ENCODE results near the gene CUBN.

The CUBN gene

DNA sequence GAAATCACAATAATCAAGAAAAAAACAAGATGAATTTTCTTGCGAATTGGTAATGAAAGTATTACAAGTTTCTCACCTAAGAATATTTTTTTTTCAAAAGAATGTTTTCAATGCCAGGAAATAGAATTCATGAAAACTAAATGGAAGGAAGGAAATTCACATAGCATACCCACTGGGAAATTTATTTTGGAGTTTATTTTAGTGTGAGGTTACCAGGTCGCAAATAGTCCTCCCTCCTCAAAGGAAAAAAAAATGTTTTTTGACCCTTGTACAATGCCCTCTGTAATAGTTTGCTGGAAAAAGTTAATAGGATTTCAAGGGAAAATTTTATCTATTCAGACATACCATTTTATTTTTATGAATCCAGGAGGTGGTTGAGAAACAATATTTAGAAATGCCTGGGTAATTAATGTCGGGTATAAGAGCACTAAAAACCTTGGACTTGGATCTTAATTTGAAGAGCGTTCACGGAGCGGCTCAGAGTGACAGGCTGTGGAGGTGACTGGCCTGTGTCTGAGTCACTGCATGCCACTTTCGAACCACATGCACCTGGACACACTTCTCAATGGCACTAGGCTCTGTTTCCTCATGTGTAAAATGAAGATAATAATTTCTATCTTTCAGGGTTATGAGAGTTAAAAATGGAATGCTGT lies 28.2 kb downstream of the CUBN start:
- DNase-seq, result no peak
- no peak for ATAC-seq

DNA sequence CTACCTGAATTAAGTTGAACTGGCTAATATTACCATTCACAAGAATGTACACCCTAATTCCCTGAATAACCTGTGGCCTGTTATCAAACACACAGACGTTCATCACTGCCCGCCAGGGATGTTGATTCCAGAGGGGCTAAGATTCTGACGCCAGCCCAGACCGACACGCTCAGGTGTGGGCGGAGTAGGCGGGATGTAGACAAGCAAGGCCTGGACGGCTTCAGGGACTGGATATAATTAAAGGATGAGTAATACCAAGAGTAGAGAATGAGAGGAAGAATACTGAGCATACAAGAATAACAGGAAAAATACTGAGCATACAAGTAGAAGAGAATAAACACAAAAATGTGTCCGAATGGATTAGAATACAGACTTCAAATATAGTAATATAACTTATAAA lies 29.0 kb downstream of the CUBN start:
- DNase-seq, result no peak
- ATAC-seq, result no peak

DNA sequence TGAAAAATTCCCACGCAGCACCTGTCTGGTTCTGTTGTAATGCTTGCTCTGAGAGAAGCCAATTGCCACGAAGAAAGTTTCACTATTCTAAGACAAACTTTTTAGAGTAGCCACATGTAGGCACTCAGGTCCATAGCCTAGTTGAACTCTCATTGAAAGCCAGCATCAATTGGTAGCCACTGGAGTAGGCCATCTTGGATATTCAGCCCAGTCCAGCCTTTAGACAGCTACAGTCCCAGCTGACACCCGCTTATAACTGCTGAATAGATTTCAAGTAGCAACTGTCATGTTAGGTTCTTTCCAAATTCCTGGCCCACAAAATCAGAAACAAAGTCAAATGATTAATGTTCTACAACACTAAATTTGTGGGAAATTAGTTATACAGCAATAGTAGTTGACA lies 31.6 kb downstream of the CUBN start:
- no peak for ATAC-seq

DNA sequence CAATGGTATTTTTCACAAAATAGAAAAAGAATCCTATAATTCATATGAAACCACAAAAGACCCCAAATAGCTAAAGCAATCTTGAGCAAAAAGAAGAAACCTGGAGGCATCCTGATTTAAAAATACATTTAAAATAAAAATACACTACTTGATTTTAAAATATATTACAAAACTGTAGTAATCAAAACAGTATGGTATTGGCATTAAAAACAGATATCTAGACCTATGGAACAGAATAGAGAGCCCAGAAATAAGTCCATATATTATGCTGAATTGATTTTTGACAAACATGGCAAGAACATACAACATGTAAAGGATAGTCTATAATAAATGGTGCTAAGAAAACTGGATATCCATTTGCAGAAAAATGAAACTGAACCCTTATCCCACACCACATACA lies 34.8 kb downstream of the CUBN start:
- no peak for DNase-seq
- ATAC-seq, result no peak

More for the DNA sequence above, 31.6 kb downstream of the CUBN start:
- no peak for DNase-seq

DNA sequence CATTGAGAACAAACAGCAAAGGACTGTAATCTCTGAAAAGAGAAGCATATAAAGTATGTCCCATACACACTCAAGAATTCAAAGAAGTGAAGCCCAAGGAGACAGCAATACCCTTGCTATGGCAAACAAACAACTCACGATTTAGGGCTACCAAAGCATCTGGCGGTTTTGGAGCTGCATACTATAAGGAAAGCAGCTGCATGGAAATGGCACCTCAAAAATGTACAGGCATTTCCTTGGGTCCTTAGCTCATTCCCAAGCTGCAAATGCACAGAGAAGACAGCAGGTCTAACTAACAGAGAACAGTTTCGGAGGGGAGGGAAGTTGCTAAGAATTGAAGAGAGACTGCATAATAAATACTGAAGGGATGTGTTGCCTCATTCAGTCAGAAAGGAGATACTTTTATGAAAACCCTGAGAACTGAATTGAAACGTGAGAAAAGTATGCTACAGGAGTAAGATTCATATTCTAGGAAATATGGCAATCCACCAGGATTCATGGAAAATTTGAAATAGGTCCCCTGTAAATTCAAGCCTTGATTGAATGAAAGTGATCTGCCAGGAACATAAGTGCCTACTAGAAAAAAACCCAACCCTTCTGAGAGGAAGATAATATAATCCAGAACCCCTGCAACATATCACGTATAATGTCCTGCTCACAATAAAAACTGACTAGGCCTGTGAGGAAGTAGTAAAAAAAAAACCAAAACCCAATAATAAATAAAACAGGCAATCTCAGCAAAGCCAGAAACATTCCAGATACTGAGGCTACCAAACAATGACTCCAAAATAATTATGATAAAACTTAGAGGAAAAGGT lies 36.4 kb downstream of the CUBN start:
- ATAC-seq (no peak), DNase-seq (no peak)

DNA sequence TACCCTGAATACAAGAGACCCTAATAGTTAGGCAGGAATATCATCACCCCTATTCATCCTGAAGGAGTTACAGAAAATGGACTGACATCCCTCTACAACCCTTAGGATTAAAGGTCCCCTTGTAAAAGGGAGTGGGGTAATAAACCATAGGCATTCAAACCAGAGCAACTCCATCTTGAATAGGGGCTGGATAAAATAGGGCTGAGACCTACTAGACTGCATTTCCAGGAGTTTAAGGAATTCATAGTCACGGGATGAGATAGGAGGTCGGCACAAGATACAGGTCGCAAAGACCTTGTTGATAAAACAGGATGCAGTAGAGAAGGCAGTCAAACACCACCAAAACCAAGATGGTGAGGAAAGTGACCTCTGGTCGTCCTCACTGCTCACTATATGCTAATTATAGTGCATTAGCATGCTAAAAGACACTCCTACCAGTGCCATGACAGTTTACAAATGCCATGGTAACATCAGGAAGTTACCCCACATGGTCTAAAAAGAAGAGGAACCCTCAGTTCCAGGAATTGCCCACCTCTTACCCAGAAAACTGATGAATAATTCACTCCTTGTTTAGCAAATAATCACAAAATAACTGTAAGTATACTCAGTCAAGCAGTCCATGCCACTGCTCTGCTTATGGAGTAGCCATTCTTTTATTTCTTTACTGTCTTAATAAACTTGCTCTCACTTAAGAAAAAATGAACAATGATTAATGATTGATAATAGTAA lies 37.2 kb downstream of the CUBN start:
- ATAC-seq (no peak), DNase-seq (no peak)

DNA sequence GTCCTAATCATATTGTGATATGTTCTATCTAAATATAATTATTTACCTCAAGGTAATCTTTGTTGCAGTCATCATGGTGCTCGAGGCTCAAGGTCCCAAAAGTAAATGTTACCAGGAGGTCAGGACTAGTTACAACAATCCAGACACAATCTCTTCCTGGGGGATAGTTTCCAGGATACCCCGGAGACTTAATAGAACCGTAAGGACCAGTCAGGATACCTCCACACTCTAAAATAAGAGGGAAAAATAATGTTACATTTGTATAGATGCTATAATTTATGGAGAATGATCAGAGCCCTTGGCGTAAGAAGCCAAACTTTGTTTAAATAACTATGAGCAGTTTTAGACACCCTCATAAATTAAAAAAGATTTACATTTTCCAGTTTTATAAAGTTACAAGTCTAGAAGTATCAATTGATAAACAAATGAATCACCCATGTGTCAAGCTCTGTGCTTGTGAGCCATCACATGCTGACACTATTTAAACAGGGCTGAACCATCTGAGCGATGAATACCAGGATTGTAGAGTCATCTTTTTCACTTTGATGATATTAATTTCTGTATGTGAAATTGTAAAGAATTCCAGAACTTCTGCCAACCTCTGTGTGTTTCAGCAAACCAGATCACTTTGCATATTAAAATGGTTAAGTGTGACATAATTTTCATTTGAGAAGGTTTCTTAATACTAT lies 41.3 kb downstream of the CUBN start:
- no peak for ATAC-seq
- no peak for DNase-seq

DNA sequence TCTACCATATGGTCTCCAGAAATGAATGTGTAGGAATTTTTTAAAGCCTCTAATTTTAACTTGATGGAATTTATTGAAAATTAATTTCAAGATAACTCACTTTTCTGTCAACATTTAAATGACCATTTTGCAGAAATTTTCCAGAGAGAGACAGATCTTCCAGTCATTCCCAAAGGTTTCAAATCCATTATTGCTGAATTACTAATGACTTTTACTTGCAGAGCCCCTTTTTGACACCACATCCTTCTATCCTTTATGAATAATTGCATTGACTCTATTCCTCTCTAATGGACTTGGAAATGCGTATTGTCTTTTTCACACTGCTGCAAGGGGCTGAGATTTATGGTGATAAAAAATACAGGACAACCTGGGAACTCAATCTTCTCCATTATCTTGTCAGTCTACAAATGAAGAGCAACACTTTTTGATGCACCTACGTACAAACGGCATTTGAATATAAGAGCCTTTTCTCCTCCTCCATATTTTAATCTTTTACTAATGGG lies 42.7 kb downstream of the CUBN start:
- ATAC-seq (no peak), DNase-seq (no peak)

DNA sequence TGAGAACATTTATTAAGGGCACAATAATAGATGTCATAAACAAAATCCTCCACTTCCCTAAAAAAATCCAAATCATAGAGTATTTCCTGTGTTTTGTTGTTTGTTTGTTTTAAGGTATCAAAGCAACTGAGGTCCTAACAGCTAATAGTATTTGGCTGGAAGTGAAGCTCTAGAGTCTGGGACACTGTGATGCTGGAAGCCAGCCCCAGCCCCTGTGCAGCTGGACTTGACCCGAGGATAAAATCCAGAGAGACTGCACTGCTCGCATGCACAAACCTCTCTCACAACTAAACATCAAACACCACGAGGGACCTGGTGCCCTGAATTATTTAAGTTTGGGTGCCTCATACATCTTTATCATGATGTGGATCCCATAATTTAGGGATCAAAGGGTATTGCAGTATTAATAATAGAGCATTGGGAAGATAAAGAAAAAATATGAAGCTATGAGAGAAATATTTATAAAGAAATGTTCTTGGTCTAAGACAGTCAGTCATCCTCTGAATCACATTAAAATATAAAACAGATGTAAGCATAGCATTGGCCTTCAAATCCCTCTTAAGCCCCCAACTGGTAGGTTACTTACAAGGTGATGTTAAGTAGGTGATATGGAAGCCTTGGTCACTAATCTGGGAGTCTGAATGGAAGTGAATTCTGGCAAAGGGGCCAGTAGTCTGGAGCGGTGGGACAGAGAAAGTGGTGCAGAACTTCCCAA lies 44.4 kb downstream of the CUBN start:
- no peak for DNase-seq
- ATAC-seq, result no peak

DNA sequence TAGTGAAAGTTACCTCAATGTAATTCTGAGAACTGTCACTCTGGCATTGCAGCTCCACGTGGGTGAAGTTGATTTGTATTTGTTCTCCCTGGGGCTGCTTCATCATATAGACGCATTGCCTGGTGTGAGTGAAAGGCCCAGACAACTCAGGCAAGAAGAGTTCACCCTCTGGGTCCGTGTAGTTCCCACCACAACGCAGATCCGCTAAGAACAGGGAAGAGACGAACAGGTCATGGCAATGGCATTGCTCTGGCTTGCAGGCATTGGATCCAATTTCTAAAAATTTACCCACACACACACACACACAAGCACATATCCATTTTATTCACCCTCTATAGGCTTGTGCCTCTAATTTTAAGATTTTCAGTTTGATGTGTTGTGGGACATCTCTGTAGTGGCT lies 45.4 kb downstream of the CUBN start:
- no peak for DNase-seq
- no peak for ATAC-seq

DNA sequence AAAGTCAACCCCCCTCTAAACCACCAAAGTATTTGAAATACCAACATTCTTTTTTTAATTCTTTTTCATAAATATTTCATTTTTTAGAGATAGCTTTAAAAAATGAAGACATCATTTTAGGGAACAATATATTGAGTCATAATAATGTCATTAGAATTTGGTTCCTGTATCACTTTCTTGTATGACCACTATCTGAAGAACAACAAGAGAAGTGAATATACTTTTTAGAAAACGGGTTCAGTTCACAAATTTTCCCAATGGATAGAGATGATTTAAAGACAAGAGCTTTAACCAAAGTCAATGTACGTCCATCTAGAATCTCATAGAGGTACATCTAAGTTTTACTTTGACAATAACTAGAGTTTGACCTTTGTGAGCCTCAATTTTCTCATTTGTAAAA lies 48.2 kb downstream of the CUBN start:
- no peak for ATAC-seq

DNA sequence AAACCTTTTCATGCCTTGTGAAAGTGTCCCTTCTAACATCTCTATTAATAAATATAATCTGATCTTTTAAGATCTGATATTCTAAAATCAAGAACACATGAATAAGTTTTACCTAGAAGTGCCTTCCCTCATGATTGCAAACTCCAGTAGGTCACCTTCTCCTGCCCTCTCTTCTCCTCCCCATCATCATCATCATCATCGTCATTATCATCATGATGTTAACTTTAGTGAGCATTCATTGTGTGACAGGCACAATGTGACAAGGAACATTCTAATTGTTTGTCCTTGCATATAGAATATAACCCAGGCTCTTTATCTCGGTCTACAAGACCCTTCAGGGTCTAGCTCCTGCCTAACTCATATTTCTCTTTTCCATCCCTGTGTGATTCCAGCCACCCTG lies 51.7 kb downstream of the CUBN start:
- ATAC-seq (no peak), DNase-seq (no peak)

More for the DNA sequence above, 48.2 kb downstream of the CUBN start:
- DNase-seq, result no peak

DNA sequence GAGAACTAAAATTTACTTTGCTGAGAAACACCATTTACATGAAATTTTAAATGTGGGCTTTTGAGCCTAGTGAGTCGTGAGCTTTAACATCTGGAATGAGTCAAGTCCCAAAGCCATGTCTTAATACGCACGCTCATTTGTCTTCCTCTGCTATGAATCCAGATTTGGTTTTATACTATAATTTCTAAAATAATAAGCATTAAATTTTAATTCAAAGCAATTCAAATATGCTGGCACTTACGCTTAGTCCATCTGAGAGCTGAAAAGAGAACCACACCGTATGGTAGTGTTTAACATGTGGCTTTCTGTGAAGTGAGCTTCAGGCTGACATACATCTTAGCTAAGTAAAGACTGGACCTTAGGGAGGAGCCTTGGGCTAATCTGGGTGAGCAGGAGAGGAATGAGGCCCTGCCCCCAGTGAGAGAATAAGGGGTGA lies 52.2 kb downstream of the CUBN start:
- no peak for DNase-seq

DNA sequence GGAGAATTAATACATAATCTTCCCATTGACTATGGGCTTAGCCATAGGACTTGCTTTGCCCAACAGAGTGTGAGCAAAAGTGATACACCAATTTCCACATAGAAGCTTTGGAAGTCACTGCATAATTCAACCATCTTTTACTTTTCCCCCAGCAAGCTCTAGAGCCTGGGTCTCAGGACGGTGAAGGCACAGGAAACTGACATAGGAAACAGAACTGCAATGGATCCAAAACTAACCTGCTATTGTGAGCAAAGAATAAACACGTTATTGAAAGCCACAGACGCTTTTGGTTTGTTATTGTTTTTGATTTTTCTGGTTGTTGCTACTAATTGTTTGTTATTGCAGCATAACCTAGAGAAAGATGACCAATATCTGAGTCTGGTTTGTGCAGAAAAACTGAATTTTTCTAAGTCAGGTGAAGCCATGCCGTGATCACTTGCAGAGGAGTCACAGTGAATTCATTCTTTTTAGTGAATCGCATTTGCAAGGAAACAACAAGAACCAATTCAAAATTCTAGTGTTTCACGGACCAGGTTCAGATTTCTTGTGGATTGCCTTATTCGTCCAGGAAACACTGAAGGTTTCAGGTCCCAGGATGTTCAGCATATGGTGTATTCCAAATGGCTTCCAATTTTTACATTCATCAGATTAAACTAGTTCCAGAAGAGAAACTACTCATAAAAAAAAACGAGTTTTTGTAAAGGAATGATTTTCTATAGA lies 52.8 kb downstream of the CUBN start:
- ATAC-seq, result no peak

More for the DNA sequence above, 52.2 kb downstream of the CUBN start:
- no peak for ATAC-seq

DNA sequence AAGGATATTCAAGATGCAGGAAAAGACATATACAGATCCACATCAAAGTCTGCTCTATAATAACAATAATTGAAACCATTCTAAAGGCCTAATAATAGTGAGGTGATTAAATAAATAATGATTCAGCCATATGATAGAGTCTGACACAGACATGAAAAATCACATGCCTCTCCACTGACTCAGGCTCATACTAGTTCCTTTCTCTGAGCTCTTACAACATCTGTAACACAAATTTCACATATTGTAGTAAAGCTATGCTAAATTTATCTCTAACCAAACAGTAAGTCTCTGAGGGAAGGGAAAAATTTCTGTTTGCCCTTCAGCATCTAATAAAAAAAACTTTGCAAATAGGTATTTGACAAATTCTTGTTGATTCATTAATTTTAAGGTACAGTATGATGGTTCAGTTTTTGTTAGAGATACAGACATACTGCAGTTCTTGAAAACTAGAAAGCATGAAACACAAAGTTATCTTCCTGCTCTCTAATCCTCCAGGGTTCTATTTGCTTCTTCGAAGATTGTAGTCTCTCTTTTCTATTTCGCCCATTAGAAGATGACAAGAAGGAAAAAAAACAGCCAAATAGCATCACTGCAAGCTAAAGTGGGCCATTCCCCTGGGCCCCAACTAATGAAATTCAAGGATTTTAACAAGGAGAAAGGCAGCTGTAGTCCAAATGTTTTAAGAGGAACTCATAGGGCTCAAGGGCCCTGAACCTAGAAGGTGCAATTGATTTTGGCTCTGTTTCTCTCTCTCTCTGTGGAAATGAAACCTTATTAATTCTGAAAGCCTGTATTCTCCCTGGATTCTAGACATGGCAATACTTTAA lies 53.9 kb downstream of the CUBN start:
- ATAC-seq (no peak), DNase-seq (no peak)

More for the DNA sequence above, 52.8 kb downstream of the CUBN start:
- DNase-seq, result no peak

DNA sequence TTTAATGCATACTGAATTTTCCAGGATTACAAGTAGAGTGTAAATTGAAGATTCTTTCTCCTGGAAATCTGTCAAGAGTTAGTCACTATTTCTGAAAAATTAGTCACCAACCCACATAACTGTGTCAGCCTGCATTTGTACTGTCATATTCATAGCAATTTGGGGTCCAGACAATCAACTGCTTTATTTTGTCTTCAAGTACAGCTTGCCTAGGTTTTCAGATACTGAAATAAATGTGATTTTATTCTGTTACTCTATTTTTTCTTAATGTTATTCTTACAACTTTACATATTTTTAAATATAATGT lies 55.1 kb downstream of the CUBN start:
- DNase-seq (no peak), ATAC-seq (peak; percentile 87)

DNA sequence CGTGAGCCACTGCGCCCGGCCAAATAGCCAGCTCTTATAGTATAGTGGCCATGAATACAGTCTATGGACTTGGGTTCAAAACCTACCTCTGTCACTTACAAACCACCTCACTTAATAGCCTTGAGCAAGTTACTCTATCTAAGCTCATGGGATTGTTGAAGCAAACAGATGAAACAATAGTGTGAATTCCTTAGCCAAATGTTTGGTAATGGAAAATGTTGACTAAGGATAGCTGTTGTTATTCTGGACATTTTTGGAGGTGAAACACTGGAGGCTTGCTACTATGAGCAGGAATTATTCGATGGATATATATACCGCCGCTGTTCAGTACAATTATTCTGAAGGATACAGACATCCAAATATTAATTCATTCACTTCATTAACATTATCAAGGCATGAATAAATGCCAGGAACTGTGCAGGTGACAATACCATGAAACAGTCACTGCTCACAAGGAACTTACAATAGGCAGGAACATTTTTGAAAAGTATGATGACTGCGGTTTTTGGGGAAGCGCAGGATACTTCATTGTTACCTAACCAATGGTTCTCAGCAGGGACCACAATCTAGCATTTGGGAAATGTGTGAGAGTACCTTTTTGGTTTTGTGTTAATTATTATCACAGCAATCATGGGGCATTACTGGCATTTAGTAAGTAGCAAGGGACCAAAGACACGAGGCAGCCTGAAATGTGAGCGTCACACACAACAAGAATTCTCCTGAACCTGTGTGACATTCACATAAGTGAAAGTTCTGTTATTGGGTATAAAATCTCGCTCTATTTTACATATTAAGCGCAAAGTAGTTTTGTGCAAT lies 55.7 kb downstream of the CUBN start:
- ATAC-seq, result no peak
- no peak for DNase-seq

DNA sequence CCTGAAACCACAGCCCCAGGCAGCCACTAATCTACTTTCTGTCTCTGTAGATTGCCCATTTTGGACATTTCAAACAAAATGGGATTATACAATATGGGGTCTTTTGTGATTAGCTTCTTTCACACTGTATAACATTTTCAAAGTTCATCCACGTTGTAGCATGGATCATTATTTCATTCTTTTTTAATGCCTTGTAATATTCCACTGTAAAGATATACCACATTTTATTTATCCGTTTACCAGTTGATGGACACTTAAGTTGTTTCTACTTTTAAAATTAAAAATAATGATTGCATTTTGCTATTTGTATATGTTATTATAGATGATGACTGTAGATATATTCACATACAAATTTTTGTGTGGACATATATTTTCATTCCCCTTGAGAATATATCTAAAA lies 60.7 kb downstream of the CUBN start:
- ATAC-seq (no peak), DNase-seq (no peak)

Measured in stimulated activated naive CD8-positive, alpha-beta T cell treated with anti-CD3 and anti-CD28 coated beads, Interleukin-15, Interleukin-2, amounts not matched to agents 100 U/mL and 50 U/mL, for 24 hours (primary cell).